Measurements from ENCODE around the gene GPR161. TPM values are rescaled to one million over a fixed set of nuclear protein-coding genes. Genes with fewer than 3 reads are reported as not detected.

The GPR161 gene
- total RNA-seq, 4 donors from 2014 or later = 19.5 to 46.7 (median 22.9) TPM

DNA sequence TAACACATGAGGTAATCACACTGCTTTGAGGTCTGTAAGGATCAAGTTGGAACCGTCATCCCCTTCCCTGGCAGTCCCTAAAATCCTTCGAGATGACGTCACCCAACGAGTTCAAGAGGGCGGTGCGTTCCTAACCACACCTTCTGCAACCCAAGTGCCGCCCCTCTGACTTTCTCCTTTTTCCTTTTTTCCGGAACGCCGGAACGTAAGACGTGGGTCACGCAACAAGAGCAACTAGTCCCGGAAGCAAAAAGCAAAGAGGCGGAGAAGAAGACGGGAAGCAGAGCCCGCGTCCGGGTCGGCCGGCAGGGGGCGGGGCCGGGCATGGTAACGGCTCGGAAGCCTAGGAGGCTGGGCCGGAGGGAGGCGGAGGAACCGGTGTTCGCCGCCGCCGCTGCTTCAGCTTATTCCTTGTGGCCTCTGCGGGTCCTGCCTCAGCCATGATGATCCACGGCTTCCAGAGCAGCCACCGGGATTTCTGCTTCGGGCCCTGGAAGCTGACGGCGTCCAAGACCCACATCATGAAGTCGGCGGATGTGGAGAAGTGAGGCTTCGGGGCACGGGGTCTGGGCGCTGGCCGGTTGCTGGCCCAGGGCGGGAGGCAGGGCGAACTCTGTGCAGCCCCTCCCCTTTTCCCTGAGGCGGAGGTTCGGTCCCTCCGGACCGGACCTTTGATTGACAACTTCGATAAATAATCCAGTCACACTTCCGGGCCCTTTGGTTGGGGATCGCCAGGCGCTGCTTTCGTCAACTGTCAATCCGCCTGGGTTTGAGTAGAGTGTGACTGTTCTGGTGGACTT, 42.1 kb upstream of the GPR161 start, which contains the start of gene TIPRL:
TSS of gene TIPRL (plus strand) at position 325 of the 800 bp plus-strand sequence. CDS start at position 441, 116 bp downstream.
- peak; percentile 94 for TF ChIP-seq POLR2AphosphoS5 (IDR thresholded peaks at IDR 0.05)
- TF ChIP-seq, protein P1, sequence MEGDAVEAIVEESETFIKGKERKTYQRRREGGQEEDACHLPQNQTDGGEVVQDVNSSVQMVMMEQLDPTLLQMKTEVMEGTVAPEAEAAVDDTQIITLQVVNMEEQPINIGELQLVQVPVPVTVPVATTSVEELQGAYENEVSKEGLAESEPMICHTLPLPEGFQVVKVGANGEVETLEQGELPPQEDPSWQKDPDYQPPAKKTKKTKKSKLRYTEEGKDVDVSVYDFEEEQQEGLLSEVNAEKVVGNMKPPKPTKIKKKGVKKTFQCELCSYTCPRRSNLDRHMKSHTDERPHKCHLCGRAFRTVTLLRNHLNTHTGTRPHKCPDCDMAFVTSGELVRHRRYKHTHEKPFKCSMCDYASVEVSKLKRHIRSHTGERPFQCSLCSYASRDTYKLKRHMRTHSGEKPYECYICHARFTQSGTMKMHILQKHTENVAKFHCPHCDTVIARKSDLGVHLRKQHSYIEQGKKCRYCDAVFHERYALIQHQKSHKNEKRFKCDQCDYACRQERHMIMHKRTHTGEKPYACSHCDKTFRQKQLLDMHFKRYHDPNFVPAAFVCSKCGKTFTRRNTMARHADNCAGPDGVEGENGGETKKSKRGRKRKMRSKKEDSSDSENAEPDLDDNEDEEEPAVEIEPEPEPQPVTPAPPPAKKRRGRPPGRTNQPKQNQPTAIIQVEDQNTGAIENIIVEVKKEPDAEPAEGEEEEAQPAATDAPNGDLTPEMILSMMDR (IDR thresholded peaks at IDR 0.05) = peak; percentile 58 to 80 (median 62)
- TF ChIP-seq EP300 (IDR thresholded peaks at IDR 0.05) = peak; percentile 61
- TF ChIP-seq POLR2A (IDR thresholded peaks at IDR 0.05; ENCODE audit: low read depth) = peak; percentile 70
- no peaks in the 10 kb centered on the region for H3K9me3 ChIP-seq
- intact Hi-C loops (cut with DNase I) = no loop called here
- peak; percentile 99 for DNase-seq (ENCODE audit: extremely low spot score)
- peak within 1 kb of the TSS; percentile 73 to 86 (median 81) for H3K4me3 ChIP-seq
- 0% methylated on average over 36 of the region's 56 CpGs for WGBS
- peak within 1 kb of the TSS; percentile 89 to 96 (median 90) for H3K27ac ChIP-seq (replicated peaks in 1 of 4)
- no peaks in the 10 kb centered on the region for H3K27me3 ChIP-seq
- peaks cover 8 to 21% (median 19%) of the 10 kb centered on the region in 4 donors for H3K4me1 ChIP-seq
- peaks cover 0 to under 1% (median 0%) of the 10 kb centered on the region in 4 donors for H3K36me3 ChIP-seq

DNA sequence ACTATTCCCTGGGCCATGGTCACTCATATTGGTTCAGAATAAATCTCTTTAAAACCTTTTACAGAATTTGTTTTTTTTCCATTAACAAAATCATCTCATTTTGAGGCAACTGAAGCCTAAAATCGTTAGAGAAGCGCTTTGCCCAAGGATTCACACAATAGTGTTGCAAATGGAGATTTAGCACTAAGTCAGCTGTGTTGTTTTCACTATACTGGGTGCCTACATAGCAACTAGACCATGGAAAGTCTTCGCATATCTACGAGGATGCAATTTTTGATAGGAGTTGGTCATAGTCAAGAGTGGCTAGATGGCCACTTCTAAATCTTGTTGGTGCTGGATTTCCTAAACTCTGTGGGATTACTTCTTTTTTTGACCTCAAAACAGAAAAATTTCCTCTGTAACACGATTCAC, 41.5 kb upstream of the GPR161 start:
- no peak for DNase-seq (ENCODE audit: extremely low spot score)
- no peaks in the 10 kb centered on the region for H3K27me3 ChIP-seq
- H3K27ac ChIP-seq (replicated peaks in 1 of 4) = peak overlapping the region; percentile 89 to 96 (median 90)
- intact Hi-C loops (cut with DNase I) = no loop called here
- no peaks in the 10 kb centered on the region for H3K36me3 ChIP-seq
- H3K4me3 ChIP-seq = peak overlapping the region; percentile 73 to 86 (median 81)
- H3K9me3 ChIP-seq = no peaks in the 10 kb centered on the region
- WGBS = 72% methylated on average over 5 of the region's 5 CpGs
- H3K4me1 ChIP-seq = peaks cover 8 to 21% (median 19%) of the 10 kb centered on the region in 4 donors
- TF ChIP-seq, protein P1 (IDR thresholded peaks at IDR 0.05) = no peak
- TF ChIP-seq EP300 (IDR thresholded peaks at IDR 0.05) (no peak), POLR2A (IDR thresholded peaks at IDR 0.05; ENCODE audit: low read depth) (no peak), POLR2AphosphoS5 (IDR thresholded peaks at IDR 0.05) (no peak)

DNA sequence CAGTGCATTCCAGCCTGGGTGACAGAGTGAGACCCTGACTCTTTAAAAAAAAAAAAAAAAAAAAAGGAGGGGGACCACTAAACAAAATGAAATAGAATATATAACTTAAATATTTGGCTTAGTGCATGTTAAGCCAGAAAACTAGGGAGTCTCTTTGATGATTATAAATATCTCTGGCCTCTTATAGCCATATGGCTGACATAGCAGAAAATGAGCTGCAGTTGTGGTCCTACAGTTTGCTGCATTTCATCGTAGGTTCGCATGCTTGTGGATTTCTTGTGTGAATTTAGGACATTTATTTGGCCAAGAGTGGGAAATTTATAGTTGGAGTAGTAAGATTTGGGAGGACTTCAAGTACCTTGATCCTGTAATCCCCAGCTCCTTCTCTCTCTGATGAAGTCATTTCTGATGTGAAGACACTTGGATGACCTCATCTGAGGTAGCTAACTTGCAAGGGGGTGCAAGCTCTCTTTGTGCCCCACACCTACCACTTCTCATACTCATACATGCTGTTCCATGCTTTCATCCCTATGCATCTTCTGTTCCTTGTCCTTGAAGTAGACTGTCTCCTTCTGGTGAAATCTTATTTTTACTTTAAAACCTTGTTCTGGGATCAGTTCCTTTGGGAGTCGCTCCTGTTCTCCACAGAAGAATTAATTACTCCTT, 35.7 kb upstream of the GPR161 start:
- WGBS = 83% methylated on average over 3 of the region's 3 CpGs
- TF ChIP-seq EP300 (IDR thresholded peaks at IDR 0.05) = no peak
- no peak for TF ChIP-seq POLR2A (IDR thresholded peaks at IDR 0.05; ENCODE audit: low read depth)
- no peak for TF ChIP-seq POLR2AphosphoS5 (IDR thresholded peaks at IDR 0.05)
- TF ChIP-seq, protein P1 (IDR thresholded peaks at IDR 0.05) = no peak
- no peak for DNase-seq (ENCODE audit: extremely low spot score)
- H3K9me3 ChIP-seq = no peaks in the 10 kb centered on the region
- no peaks in the 10 kb centered on the region for H3K4me1 ChIP-seq
- intact Hi-C loops (cut with DNase I) = no loop called here
- H3K4me3 ChIP-seq = no peak overlapping the region
- no peaks in the 10 kb centered on the region for H3K36me3 ChIP-seq
- H3K27ac ChIP-seq (replicated peaks in 1 of 4) = no peak overlapping the region
- no peaks in the 10 kb centered on the region for H3K27me3 ChIP-seq

DNA sequence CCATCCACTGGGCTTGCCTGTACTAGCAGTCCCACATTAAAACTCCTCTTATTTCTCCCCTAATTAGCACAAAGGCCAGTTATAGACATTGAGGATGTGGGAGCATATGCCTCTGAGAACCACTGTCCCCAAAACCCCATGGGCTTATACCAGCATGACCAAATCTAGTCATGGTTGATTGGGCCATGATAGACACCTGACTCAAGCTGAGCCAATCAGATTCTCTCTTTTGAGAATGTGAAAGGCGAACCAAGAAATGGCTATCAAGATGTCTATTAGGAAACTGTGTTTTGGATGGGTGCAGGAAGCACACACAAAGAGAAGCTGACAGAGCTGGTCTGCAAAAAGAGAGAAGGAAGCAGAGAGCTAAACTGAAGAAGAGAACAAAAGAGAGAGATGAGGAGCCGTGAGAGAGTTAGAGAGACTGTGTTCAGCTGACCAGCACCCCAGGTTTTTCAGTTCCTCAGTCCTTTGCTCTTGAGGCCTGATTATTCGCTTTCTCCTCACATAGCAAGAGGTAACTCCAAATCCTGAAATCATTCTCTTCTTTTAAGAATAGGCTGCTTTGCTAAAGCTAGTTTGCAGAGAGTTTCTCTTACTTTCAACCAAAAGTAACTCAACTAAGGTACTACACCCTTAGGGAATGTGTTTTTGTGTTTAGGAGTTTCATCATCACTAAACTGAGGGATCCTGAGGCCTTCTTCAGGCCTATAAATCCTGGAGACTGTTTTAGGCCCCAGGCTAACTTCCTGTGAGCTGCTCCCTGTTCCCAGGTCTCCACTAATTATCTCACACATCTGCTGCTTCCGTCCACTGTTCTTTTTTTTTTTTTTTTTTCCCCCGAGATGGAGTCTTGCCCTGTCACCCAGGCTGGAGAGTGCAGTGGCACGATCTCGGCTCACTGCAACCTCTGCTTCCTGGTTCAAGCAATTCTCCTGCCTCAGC, 34.1 kb upstream of the GPR161 start:
- Histone ChIP-seq H3K36me3 (no peaks in the 10 kb centered on the region), H3K9me3 (no peaks in the 10 kb centered on the region), H3K27ac (replicated peaks in 1 of 4) (no peak overlapping the region), H3K27me3 (no peaks in the 10 kb centered on the region), H3K4me1 (no peaks in the 10 kb centered on the region), H3K4me3 (no peak overlapping the region)
- TF ChIP-seq POLR2A (IDR thresholded peaks at IDR 0.05; ENCODE audit: low read depth) (no peak), POLR2AphosphoS5 (IDR thresholded peaks at IDR 0.05) (no peak)
- intact Hi-C loops (cut with DNase I) = no loop called here
- WGBS = 92% methylated on average over 7 of the region's 7 CpGs
- no peak for DNase-seq (ENCODE audit: extremely low spot score)

Data from esophagus muscularis mucosa (tissue), 4 donors.